CD8-positive, alpha-beta memory T cell (primary cell): ENCODE results near the gene SIRT7. TPM values are rescaled to one million over a fixed set of nuclear protein-coding genes. Genes with fewer than 3 reads are reported as not detected.

Experiments
- CTCF ChIA-PET: fragments of 350-600 bp; sonication (Branson Sonifier 250); formaldehyde crosslinking; loops from one replicate; lab custom pipeline; 2021; ENCODE audit warnings: antibody characterized with exemption; lab: Charles Lee
- POLR2A ChIA-PET: fragments of 350-600 bp; sonication (Branson Sonifier 250); formaldehyde crosslinking; loops from one replicate; lab custom pipeline; 2021; ENCODE audit warnings: antibody characterized with exemption; lab: Charles Lee
- DNase-seq, 5 donors: peaks; one replicate each; pipeline versions ENCODE4 v3.0.0 to v3.0.0-alpha.2; 2020 to 2022; ENCODE audit warnings: mixed read lengths in 1 of 5
- H3K27ac ChIP-seq: one replicate; pipeline ENCODE4 v1.7.0; 2013; ENCODE audit warnings: low read depth, mild to moderate bottlenecking, low read length, moderate library complexity
- H3K27me3 ChIP-seq: 2 replicates; pipeline ENCODE4 v1.7.0; 2013; ENCODE audit warnings: low read length, mild to moderate bottlenecking; ENCODE audit not compliant: insufficient read depth, poor library complexity, severe bottlenecking
- H3K36me3 ChIP-seq: 2 replicates; pipeline ENCODE4 v1.7.0; 2013; ENCODE audit warnings: mild to moderate bottlenecking, low read length, moderate library complexity; ENCODE audit not compliant: insufficient read depth
- H3K4me1 ChIP-seq: 2 replicates; pipeline ENCODE4 v1.7.0; 2013; ENCODE audit warnings: mild to moderate bottlenecking, low read length, moderate library complexity; ENCODE audit not compliant: insufficient read depth
- H3K4me3 ChIP-seq: 2 replicates; pipeline ENCODE4 v1.7.0; 2013; ENCODE audit warnings: mild to moderate bottlenecking, low read length
- H3K9me3 ChIP-seq: 2 replicates; pipeline ENCODE4 v1.7.0; 2013; ENCODE audit warnings: mild to moderate bottlenecking, low read length
- H3K27ac Mint-ChIP-seq, 8 donors: one replicate each; pipeline ENCODE4 v1.8.0; 2020 to 2021; ENCODE audit warnings: mixed read lengths in 8 of 8, mild to moderate bottlenecking in 6 of 8, inconsistent platforms in 3 of 8, moderate library complexity in 3 of 8
- H3K27me3 Mint-ChIP-seq, 2 donors: one replicate each; pipeline ENCODE4 v1.8.0; 2020 to 2021; ENCODE audit warnings: mixed read lengths in 2 of 2, mild to moderate bottlenecking in 1 of 2, moderate library complexity in 1 of 2
- H3K36me3 Mint-ChIP-seq, 3 donors: one replicate each; pipeline ENCODE4 v1.8.0; 2020 to 2021; ENCODE audit warnings: mixed read lengths in 3 of 3, inconsistent platforms in 1 of 3, mild to moderate bottlenecking in 1 of 3
- H3K4me1 Mint-ChIP-seq, 3 donors: one replicate each; pipeline ENCODE4 v1.8.0; 2020 to 2021; ENCODE audit warnings: mixed read lengths in 3 of 3, inconsistent platforms in 1 of 3, mild to moderate bottlenecking in 1 of 3
- H3K4me3 Mint-ChIP-seq, 7 donors: one replicate each; pipeline ENCODE4 v1.8.0; 2020 to 2021; ENCODE audit warnings: mixed read lengths in 7 of 7, mild to moderate bottlenecking in 6 of 7, moderate library complexity in 4 of 7, inconsistent platforms in 2 of 7
- H3K9me3 Mint-ChIP-seq, 5 donors: one replicate each; pipeline ENCODE4 v1.8.0; 2020 to 2022; ENCODE audit warnings: mixed read lengths in 5 of 5, mild to moderate bottlenecking in 3 of 5, moderate library complexity in 2 of 5, inconsistent platforms in 1 of 5
- polyA plus RNA-seq: library from polyadenylated mRNA; unstranded; fragments of 300-500 nt; fragmentation: Illumina TruSeq; gene quantifications from one replicate; pipeline ENCODE4 v1.2.3, GENCODE V29; 2021
- total RNA-seq, 2 experiments: library from RNA; stranded (reverse); gene quantifications; one replicate each; pipeline ENCODE4 v1.2.3, GENCODE V29; 2021

Gene SIRT7
- total and polyA plus RNA-seq, 3 experiments from 2014 or later, result 40.1 to 41.7 (median 41.4) TPM

DNA sequence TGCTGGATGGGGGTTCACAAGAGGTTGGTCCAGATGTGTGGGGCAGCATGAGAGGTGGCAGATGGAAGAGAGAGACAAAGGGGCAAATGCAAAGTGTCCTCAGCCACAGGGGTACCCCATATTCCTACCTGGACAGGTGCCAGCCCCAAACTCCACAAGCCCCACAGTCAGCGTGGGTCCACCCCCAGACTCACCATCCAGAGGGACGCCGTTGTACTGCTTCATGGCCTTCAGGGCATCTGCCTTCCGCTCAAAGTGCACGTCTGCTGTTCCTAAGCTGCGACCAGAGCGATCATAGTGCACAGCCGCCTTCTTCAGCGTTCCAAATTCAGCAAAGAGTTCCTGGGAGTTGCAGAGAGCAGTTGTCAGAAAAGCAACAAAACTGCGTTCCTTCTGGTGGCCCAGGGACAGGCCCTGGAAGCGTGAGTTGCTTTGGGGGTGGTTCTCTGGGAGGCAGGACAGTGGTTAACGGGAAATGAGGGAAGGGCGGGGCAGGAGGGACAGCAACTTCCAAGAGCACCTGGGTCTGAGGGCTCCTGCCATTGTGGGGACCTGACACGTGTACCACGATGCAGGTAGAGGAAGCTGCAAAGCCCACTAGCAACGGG lies 28.9 kb downstream of the SIRT7 start:
- peak overlapping the region; percentile 37 to 86 (median 62) for H3K4me3 Mint-ChIP-seq
- peaks cover 24 to 37% (median 26%) of the 10 kb centered on the region in 3 donors for H3K4me1 Mint-ChIP-seq
- H3K36me3 ChIP-seq, result peaks cover 45% of the 10 kb centered on the region
- no peak overlapping the region for H3K4me3 ChIP-seq
- no peaks in the 10 kb centered on the region for H3K9me3 ChIP-seq
- H3K9me3 Mint-ChIP-seq, result peaks cover 0 to 2% (median 0%) of the 10 kb centered on the region in 5 donors
- POLR2A ChIA-PET, result interaction anchor here (1.4 kb wide), 1 partner anchor 19 kb away, joined by 3 read pairs; no protein-coding TSS in a partner anchor
- H3K27me3 ChIP-seq, result no peaks in the 10 kb centered on the region
- peaks cover 0 to 1% of the 10 kb centered on the region in 2 donors for H3K27me3 Mint-ChIP-seq
- CTCF ChIA-PET, result no interaction called here
- H3K27ac Mint-ChIP-seq, result peak overlapping the region; percentile 42 to 96 (median 69)
- no peak for DNase-seq
- H3K27ac ChIP-seq, result no peak overlapping the region
- H3K4me1 ChIP-seq, result peaks cover 22% of the 10 kb centered on the region
- H3K36me3 Mint-ChIP-seq, result peaks cover 0 to 66% (median 6%) of the 10 kb centered on the region in 3 donors

DNA sequence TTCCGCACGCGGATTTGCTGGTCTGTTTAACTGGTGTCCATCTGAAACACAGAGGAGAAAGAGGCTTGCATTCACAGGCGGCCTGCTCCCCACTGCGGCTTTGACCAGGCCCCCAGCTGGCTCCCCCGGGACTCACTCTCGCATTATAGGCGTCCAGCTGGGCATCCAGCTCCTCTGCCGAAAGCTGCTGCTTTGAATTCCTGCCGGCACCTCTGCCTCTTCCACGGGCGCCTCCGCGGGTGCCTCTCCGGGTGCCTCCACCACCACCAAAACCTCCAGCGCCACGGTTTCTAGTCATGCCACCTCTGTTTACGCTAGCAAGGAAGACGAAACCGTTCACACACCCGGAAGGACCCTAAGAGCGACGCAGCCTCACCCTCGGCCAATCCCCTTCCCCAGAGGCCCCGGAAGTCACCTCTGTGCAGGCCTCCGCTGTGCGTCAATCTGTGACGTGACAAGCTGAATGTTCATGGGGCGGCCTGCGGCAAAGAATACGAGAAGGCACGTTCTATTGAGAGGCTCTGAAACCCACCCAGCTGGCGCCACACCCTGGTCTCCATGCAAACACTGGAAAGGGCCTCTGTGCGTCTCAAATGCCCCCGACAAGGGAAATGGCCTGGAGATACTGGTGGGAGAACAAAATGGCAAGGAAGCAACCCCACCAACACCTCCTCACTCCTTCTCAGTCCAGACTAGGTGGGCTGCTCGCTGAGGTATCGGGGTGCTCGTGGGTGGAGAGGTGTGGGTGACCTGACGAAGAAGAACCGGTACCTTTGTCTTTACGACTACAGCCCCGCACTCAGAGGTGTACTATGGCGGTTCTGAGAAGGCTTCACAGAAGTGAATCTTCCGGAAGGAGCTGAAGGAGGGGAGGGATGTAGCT lies 29.6 kb downstream of the SIRT7 start:
- Histone ChIP-seq H3K27ac (no peak overlapping the region), H3K27me3 (no peaks in the 10 kb centered on the region), H3K9me3 (no peaks in the 10 kb centered on the region), H3K4me3 (no peak overlapping the region), H3K36me3 (peaks cover 46% of the 10 kb centered on the region), H3K4me1 (peaks cover 22% of the 10 kb centered on the region)
- peaks cover 0 to 1% of the 10 kb centered on the region in 2 donors for H3K27me3 Mint-ChIP-seq
- POLR2A ChIA-PET, result no interaction called here
- H3K9me3 Mint-ChIP-seq, result peaks cover 0 to 2% (median 0%) of the 10 kb centered on the region in 5 donors
- H3K4me1 Mint-ChIP-seq, result peaks cover 24 to 37% (median 27%) of the 10 kb centered on the region in 3 donors
- peak overlapping the region in 4 of 8 donors; percentile 18 to 96 (median 63) for H3K27ac Mint-ChIP-seq
- DNase-seq, result no peak
- peak overlapping the region in 5 of 7 donors; percentile 23 to 71 (median 52) for H3K4me3 Mint-ChIP-seq
- CTCF ChIA-PET, result no interaction called here
- H3K36me3 Mint-ChIP-seq, result peaks cover 0 to 66% (median 6%) of the 10 kb centered on the region in 3 donors

DNA sequence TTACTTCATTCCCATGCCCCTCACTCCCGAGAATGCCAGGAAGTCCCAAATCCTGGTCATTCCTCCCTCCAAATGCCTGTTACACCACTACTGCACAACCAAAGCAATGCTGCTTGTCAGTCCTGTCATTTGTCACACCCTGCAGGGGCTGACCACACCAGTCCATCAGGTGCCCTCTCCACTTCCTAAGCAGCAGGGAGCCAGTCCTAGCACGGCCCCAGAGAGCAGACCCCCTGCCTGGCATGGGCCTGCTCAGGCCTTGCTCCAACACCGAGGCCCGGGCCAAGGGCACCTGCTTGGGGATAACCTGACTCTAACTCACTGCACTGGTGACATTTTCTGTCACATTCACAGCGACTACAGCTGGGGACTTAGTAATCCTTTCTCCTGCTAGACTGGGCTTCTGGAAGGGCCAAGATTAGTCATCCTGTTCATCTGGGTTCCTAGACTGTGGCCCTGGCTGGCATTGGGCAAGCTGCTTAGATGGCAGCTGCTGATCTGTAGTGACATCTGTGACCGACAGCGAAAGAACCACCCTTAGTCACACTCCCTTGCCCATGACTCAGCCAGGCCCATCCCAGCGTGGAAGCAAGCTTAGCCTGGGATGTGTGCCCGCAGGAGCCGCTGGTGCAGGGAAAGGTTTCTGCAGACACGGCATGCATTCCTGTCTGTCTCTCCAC lies 32.0 kb downstream of the SIRT7 start:
- peaks cover 23 to 29% (median 27%) of the 10 kb centered on the region in 3 donors for H3K4me1 Mint-ChIP-seq
- peak overlapping the region in 2 of 7 donors; percentile 6 to 11 for H3K4me3 Mint-ChIP-seq
- DNase-seq, result no peak
- Histone ChIP-seq H3K9me3 (no peaks in the 10 kb centered on the region), H3K27me3 (no peaks in the 10 kb centered on the region), H3K36me3 (peaks cover 46% of the 10 kb centered on the region), H3K4me3 (no peak overlapping the region), H3K27ac (no peak overlapping the region), H3K4me1 (peaks cover 17% of the 10 kb centered on the region)
- H3K9me3 Mint-ChIP-seq, result no peaks in the 10 kb centered on the region
- peaks cover 0 to 1% of the 10 kb centered on the region in 2 donors for H3K27me3 Mint-ChIP-seq
- ChIA-PET CTCF (no interaction called here), POLR2A (no interaction called here)
- peaks cover 0 to 72% (median 9%) of the 10 kb centered on the region in 3 donors for H3K36me3 Mint-ChIP-seq
- H3K27ac Mint-ChIP-seq, result peak overlapping the region in 4 of 8 donors; percentile 37 to 77 (median 64)

DNA sequence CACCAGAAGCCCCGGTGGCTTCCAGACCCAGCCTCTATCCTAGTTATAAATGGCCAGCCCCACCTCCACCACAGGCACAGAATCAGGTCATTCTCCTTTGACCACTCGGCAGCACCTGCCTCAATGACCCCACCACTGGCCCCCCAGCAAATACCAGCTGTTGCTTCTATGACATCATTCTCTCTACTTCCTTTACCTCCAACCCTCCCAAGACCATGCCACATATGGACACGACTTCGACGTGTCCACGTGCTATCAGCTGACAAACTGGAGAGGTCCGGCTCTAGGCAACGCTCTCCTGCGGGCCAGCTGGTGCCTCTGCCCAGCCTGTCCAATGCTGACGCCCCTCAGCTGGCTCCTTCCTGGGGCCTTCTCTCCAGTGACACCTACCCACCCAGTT lies 32.5 kb downstream of the SIRT7 start:
- Mint-ChIP-seq H3K36me3 (peaks cover 0 to 72% (median 9%) of the 10 kb centered on the region in 3 donors), H3K4me3 (peak overlapping the region in 1 of 7 donors; percentile 11), H3K9me3 (no peaks in the 10 kb centered on the region), H3K4me1 (peaks cover 21 to 25% (median 24%) of the 10 kb centered on the region in 3 donors), H3K27ac (peak overlapping the region in 5 of 8 donors; percentile 22 to 77 (median 61)), H3K27me3 (peaks cover 0 to 1% of the 10 kb centered on the region in 2 donors)
- peaks cover 14% of the 10 kb centered on the region for H3K4me1 ChIP-seq
- no peak overlapping the region for H3K27ac ChIP-seq
- H3K27me3 ChIP-seq, result no peaks in the 10 kb centered on the region
- ChIA-PET CTCF (no interaction called here), POLR2A (no interaction called here)
- H3K4me3 ChIP-seq, result no peak overlapping the region
- peaks cover 46% of the 10 kb centered on the region for H3K36me3 ChIP-seq
- H3K9me3 ChIP-seq, result no peaks in the 10 kb centered on the region
- no peak for DNase-seq

DNA sequence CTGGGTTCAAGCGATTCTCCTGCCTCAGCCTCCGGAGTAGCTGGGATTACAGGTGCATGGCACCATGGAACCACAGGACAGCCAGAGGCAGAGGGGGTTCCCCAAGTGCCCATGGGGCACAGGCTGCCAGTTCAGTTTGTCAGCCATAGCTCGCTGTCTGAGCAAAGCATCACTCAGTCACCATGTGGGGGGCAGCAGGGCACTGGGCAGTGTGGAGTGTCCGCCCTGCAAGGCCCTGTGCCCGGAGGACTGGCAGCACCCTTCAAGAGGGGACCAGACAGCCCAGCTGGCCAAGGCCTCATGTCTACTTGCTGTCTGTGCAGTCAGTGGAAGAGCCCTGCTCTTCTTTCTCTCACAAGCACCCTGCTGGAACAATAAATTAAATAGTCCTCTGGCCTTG lies 33.0 kb downstream of the SIRT7 start:
- peaks cover 41% of the 10 kb centered on the region for H3K36me3 ChIP-seq
- H3K4me1 ChIP-seq, result peaks cover 9% of the 10 kb centered on the region
- H3K27ac ChIP-seq, result no peak overlapping the region
- Mint-ChIP-seq H3K36me3 (peaks cover 0 to 72% (median 9%) of the 10 kb centered on the region in 3 donors), H3K4me3 (no peak overlapping the region), H3K4me1 (peaks cover 18 to 20% (median 20%) of the 10 kb centered on the region in 3 donors), H3K27ac (peak overlapping the region in 4 of 8 donors; percentile 32 to 78 (median 64)), H3K27me3 (peaks cover 0 to 1% of the 10 kb centered on the region in 2 donors), H3K9me3 (no peaks in the 10 kb centered on the region)
- no peak overlapping the region for H3K4me3 ChIP-seq
- no peaks in the 10 kb centered on the region for H3K9me3 ChIP-seq
- ChIA-PET CTCF (no interaction called here), POLR2A (no interaction called here)
- no peaks in the 10 kb centered on the region for H3K27me3 ChIP-seq
- DNase-seq, result no peak

DNA sequence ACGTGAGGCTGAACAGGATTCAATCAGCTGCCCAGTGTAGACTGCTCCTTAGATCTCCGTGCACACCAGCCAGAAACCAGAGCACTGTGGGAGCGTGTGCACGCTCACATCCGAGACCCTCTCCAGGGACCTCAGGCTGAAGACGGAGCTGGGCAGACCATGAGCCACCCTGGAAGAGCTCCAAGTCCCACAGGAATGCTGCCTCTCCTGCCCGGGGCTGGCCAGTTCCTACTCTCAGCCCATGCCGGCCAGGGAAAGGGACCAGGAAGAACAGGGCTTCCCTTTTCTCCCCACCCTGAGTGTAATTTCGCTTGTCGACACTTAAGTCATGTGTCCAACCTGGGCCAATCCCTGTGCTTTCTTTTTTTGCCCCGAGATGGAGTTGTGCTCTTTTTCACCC lies 33.5 kb downstream of the SIRT7 start:
- H3K27me3 Mint-ChIP-seq, result peaks cover 0 to 1% of the 10 kb centered on the region in 2 donors
- H3K4me3 ChIP-seq, result no peak overlapping the region
- peaks cover 5% of the 10 kb centered on the region for H3K4me1 ChIP-seq
- no peaks in the 10 kb centered on the region for H3K27me3 ChIP-seq
- ChIA-PET POLR2A (no interaction called here), CTCF (no interaction called here)
- no peak for DNase-seq
- no peaks in the 10 kb centered on the region for H3K9me3 ChIP-seq
- H3K27ac ChIP-seq, result no peak overlapping the region
- H3K36me3 Mint-ChIP-seq, result peaks cover 0 to 73% (median 9%) of the 10 kb centered on the region in 3 donors
- H3K4me3 Mint-ChIP-seq, result no peak overlapping the region
- H3K9me3 Mint-ChIP-seq, result no peaks in the 10 kb centered on the region
- H3K4me1 Mint-ChIP-seq, result peaks cover 17 to 20% (median 18%) of the 10 kb centered on the region in 3 donors
- peak overlapping the region in 4 of 8 donors; percentile 39 to 75 (median 48) for H3K27ac Mint-ChIP-seq
- H3K36me3 ChIP-seq, result peaks cover 37% of the 10 kb centered on the region

DNA sequence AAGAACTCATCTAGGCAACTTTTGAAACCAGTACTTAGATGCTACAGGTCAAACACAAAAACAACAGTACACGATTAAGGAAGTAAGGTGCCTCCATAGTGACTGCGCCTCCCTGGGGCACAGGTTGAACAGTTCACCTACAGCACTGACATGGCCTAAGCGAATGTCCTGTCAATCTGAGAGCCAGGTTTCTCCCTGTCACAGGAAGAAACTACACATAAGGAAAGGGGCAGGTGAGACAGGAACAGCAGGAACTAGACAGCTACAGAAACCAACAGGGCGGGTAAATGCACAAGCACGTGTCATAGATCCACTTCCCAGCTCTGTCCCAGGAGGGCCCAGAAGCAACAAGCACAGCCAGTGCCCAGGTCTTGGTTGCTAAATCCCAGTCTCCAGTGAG lies 38.9 kb downstream of the SIRT7 start:
- no peak overlapping the region for H3K27ac ChIP-seq
- no peaks in the 10 kb centered on the region for H3K27me3 ChIP-seq
- H3K4me1 ChIP-seq, result no peaks in the 10 kb centered on the region
- Mint-ChIP-seq H3K4me3 (no peak overlapping the region), H3K4me1 (peaks cover 0 to 3% (median under 1%) of the 10 kb centered on the region in 3 donors), H3K27ac (peak overlapping the region in 1 of 8 donors; percentile 52), H3K36me3 (peaks cover 0 to 35% (median 3%) of the 10 kb centered on the region in 3 donors), H3K9me3 (no peaks in the 10 kb centered on the region), H3K27me3 (no peaks in the 10 kb centered on the region)
- H3K36me3 ChIP-seq, result peaks cover 6% of the 10 kb centered on the region
- ChIA-PET CTCF (interaction anchor here (1.9 kb wide), 1 partner anchor 10 kb away, joined by 5 read pairs; no protein-coding TSS in a partner anchor), POLR2A (no interaction called here)
- H3K4me3 ChIP-seq, result no peak overlapping the region
- no peak for DNase-seq
- H3K9me3 ChIP-seq, result no peaks in the 10 kb centered on the region
